GM12878 (cell line): ENCODE measurements around the gene PTPRJ.

Source experiments
- BACH1 ChIP-seq: fragments of 450-650 bp; IDR thresholded peaks from 2 replicates; pipeline ENCODE4 v1.6.1; 2017; ENCODE audit warnings: mild to moderate bottlenecking, borderline replicate concordance
- CBFB ChIP-seq: IDR thresholded peaks from 2 replicates; pipeline ENCODE4 v1.6.1; 2016; ENCODE audit warnings: antibody characterized with exemption, low read depth
- CBX3 ChIP-seq: fragments of 200-600 bp; sonication (generic); IDR thresholded peaks from 2 replicates; pipeline ENCODE4 v1.6.1; 2016; ENCODE audit warnings: low read depth, borderline replicate concordance
- CEBPB ChIP-seq, 2 experiments: fragments of 150-350 bp in 1 of 2; IDR thresholded peaks; 2 replicates each; pipeline ENCODE4 v1.6.1; 2012 to 2014; ENCODE audit warnings: low read depth in 2 of 2, low read length in 2 of 2, borderline replicate concordance in 1 of 2, inconsistent platforms in 1 of 2
- CEBPZ ChIP-seq: fragments of 150-350 bp; IDR thresholded peaks from 2 replicates; pipeline ENCODE4 v1.6.1; 2016; ENCODE audit warnings: low read depth, low read length
- CTCF ChIP-seq, 3 experiments: IDR thresholded peaks in 2 of 3; conservative IDR thresholded peaks in 1 of 3; 2 replicates each; pipeline ENCODE4 v1.5.1; 2011; ENCODE audit warnings: low read depth in 3 of 3, low read length in 3 of 3, mild to moderate bottlenecking in 3 of 3, control low read depth in 2 of 3, moderate library complexity in 2 of 3, inconsistent platforms in 1 of 3, mixed read lengths in 1 of 3; ENCODE audit not compliant: control insufficient read depth in 2 of 3, insufficient read depth in 1 of 3; ENCODE audit errors: extremely low read depth in 1 of 3
- HDAC6 ChIP-seq: fragments of 200-600 bp; sonication (generic); IDR thresholded peaks from one replicate; pipeline ENCODE4 v1.8.0; 2017; ENCODE audit warnings: antibody characterized with exemption; ENCODE audit not compliant: unreplicated experiment
- PAX8 ChIP-seq: fragments of 450-650 bp; IDR thresholded peaks from 2 replicates; pipeline ENCODE4 v1.6.1; 2017; ENCODE audit warnings: mild to moderate bottlenecking, moderate library complexity
- POLR2AphosphoS2 ChIP-seq: IDR thresholded peaks from 2 replicates; pipeline ENCODE4 v1.6.1; 2011; ENCODE audit warnings: low read depth, mild to moderate bottlenecking, low read length, improper control_type of control experiment, moderate library complexity
- RAD21 ChIP-seq: IDR thresholded peaks from 2 replicates; pipeline ENCODE4 v1.6.1; 2011; ENCODE audit warnings: mild to moderate bottlenecking, low read depth, low read length, moderate library complexity; ENCODE audit not compliant: insufficient read depth
- SIN3A ChIP-seq: IDR thresholded peaks from 2 replicates; pipeline ENCODE4 v1.6.1; 2012; ENCODE audit warnings: low read depth, low read length, improper control_type of control experiment
- TF ChIP-seq, protein P1 (sequence below): IDR thresholded peaks from 2 replicates; pipeline ENCODE4 v1.6.1; 2011; ENCODE audit warnings: borderline replicate concordance, low read depth, mild to moderate bottlenecking, moderate library complexity, mixed read lengths, low read length; ENCODE audit not compliant: insufficient read depth; ENCODE audit errors: extremely low read length
- TF ChIP-seq, protein P2 (sequence below): IDR thresholded peaks from 2 replicates; pipeline ENCODE4 v1.6.1; 2012; ENCODE audit warnings: mild to moderate bottlenecking, low read depth, low read length

DNA sequence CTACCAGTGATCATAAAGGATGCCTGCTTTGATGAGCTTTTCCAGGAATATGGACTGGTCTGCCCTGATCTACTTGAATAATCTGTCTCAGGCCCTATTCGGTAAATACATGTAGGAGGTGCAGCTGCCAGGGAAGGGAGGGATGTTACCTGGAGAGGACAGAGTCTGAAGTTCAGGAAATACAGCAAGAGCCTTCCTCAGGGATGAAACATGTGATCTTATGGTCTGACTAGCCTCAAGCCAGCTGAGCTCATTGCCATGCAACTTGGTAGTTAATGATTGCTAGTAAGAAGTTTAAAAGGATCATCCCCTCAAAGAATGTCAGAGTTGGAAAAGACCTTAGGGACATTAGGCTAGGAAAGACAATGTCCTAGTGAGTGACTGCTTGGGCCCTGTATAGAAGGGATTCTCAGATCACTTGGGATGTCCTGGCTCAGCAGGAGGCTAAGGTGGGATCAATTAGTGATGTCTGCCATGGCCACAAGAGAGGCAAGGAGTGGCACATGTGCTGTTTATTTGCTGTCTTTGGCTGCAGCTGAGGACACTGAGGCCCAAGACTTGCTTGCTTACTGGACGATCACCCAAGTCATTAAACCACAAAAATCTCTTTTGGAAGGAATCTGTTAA lies 18.5 kb downstream of the PTPRJ start:
- TF ChIP-seq CTCF (IDR thresholded peaks at IDR 0.05 in 2 of 3, conservative IDR thresholded peaks at IDR 0.05 in 1 of 3; ENCODE audit: control insufficient read depth in 2 of 3, extremely low read depth in 1 of 3, insufficient read depth in 1 of 3, low read depth in 3 of 3, low read length in 3 of 3), result no peak
- TF ChIP-seq CEBPB (IDR thresholded peaks at IDR 0.05; ENCODE audit: borderline replicate concordance in 1 of 2, low read depth in 2 of 2, low read length in 2 of 2), result no peak
- TF ChIP-seq, protein P1, sequence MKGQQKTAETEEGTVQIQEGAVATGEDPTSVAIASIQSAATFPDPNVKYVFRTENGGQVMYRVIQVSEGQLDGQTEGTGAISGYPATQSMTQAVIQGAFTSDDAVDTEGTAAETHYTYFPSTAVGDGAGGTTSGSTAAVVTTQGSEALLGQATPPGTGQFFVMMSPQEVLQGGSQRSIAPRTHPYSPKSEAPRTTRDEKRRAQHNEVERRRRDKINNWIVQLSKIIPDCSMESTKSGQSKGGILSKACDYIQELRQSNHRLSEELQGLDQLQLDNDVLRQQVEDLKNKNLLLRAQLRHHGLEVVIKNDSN, result no peak
- TF ChIP-seq RAD21, result no peak
- TF ChIP-seq BACH1, result no peak
- TF ChIP-seq CEBPZ, result no peak
- TF ChIP-seq HDAC6, result no peak
- TF ChIP-seq CBFB, result no peak
- TF ChIP-seq CBX3, result no peak
- no peak for TF ChIP-seq PAX8
- TF ChIP-seq POLR2AphosphoS2, result no peak
- TF ChIP-seq, protein P2, sequence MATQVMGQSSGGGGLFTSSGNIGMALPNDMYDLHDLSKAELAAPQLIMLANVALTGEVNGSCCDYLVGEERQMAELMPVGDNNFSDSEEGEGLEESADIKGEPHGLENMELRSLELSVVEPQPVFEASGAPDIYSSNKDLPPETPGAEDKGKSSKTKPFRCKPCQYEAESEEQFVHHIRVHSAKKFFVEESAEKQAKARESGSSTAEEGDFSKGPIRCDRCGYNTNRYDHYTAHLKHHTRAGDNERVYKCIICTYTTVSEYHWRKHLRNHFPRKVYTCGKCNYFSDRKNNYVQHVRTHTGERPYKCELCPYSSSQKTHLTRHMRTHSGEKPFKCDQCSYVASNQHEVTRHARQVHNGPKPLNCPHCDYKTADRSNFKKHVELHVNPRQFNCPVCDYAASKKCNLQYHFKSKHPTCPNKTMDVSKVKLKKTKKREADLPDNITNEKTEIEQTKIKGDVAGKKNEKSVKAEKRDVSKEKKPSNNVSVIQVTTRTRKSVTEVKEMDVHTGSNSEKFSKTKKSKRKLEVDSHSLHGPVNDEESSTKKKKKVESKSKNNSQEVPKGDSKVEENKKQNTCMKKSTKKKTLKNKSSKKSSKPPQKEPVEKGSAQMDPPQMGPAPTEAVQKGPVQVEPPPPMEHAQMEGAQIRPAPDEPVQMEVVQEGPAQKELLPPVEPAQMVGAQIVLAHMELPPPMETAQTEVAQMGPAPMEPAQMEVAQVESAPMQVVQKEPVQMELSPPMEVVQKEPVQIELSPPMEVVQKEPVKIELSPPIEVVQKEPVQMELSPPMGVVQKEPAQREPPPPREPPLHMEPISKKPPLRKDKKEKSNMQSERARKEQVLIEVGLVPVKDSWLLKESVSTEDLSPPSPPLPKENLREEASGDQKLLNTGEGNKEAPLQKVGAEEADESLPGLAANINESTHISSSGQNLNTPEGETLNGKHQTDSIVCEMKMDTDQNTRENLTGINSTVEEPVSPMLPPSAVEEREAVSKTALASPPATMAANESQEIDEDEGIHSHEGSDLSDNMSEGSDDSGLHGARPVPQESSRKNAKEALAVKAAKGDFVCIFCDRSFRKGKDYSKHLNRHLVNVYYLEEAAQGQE, result no peak
- TF ChIP-seq SIN3A, result no peak
